K562 (cell line): ENCODE measurements around the gene CCNL2. TPM values are rescaled to one million over a fixed set of nuclear protein-coding genes. Genes with fewer than 3 reads are reported as not detected.

Experiments used
- ATAC-seq: fragments of 200-7000 bp; cut with Tn5 transposase; 3 replicates; pipeline ENCODE4 v1.9.1; 2020; ENCODE audit warnings: moderate library complexity
- BruUV-seq: library from RNA; stranded (reverse); fragments of 400-500 nt; replicated peaks from 2 replicates; lab custom pipeline; 2021; lab: Mats Ljungman, UMichigan
- CTCF ChIA-PET: fragments of 300-600 bp; formaldehyde crosslinking; extraction: SDS; loops from one replicate; lab custom pipeline; 2021; ENCODE audit warnings: low intra/inter-chr PET ratio; lab: Yijun Ruan, JAX
- POLR2A ChIA-PET: fragments of 300-600, 350-650 bp; sonication (Branson Sonifier 250); formaldehyde crosslinking; extraction: SDS; loops from one replicate; lab custom pipeline; 2021; ENCODE audit warnings: antibody characterized with exemption, inconsistent platforms; lab: Yijun Ruan, JAX
- DNase-seq, 4 experiments: peaks; one replicate each; pipeline versions ENCODE4 v3.0.0 to v3.0.0-alpha.2; 2011 to 2018; ENCODE audit warnings: low spot score in 3 of 4, mixed read lengths in 3 of 4; ENCODE audit errors: extremely low read depth in 1 of 4
- FAIRE-seq: peaks from 2 replicates; lab custom pipeline; 2011; peaks lifted over from hg19 to GRCh38; lab: Jason Lieb, UNC
- H2AFZ ChIP-seq: 2 replicates; pipeline ENCODE4 v1.6.0; 2011; ENCODE audit warnings: low read depth, low read length, control low read depth, inconsistent platforms
- H3K27ac ChIP-seq: fragments of 200-600 bp; 3 replicates; pipeline ENCODE4 v1.8.0; 2011; ENCODE audit warnings: low read depth, mild to moderate bottlenecking, control low read depth, inconsistent platforms, low read length, moderate library complexity, mixed read lengths; ENCODE audit errors: extremely low read depth
- H3K27me3 ChIP-seq, 2 experiments: fragments of 300-600 bp in 1 of 2; 2 replicates in 1 of 2; 3 replicates in 1 of 2; pipeline versions ENCODE4 v1.6.0 to v1.8.0; 2011; ENCODE audit warnings: inconsistent platforms in 2 of 2, low read length in 2 of 2, mild to moderate bottlenecking in 1 of 2, mixed read lengths in 1 of 2, moderate library complexity in 1 of 2; ENCODE audit not compliant: control insufficient read depth in 2 of 2, insufficient read depth in 2 of 2
- H3K36me3 ChIP-seq: fragments of 300-600 bp; 3 replicates; pipeline ENCODE4 v1.8.0; 2011; ENCODE audit warnings: mild to moderate bottlenecking, low read length, inconsistent platforms; ENCODE audit not compliant: control insufficient read depth, insufficient read depth
- H3K4me1 ChIP-seq, 2 experiments: fragments of 200-600 bp in 1 of 2; replicated peaks in 1 of 2; 2 replicates in 1 of 2; 3 replicates in 1 of 2; pipeline versions ENCODE4 v1.5.1 to v1.8.0; 2011; ENCODE audit warnings: inconsistent platforms in 2 of 2, low read length in 2 of 2, mild to moderate bottlenecking in 1 of 2, mixed read lengths in 1 of 2, moderate library complexity in 1 of 2; ENCODE audit not compliant: control insufficient read depth in 2 of 2, insufficient read depth in 2 of 2
- H3K4me2 ChIP-seq: 2 replicates; pipeline ENCODE4 v1.6.1; 2011; ENCODE audit warnings: low read length, control low read depth, inconsistent platforms, mixed read lengths; ENCODE audit not compliant: insufficient read depth
- H3K4me3 ChIP-seq: fragments of 200-600 bp; sonication (generic), shearing (Covaris generic); 2 replicates; pipeline ENCODE4 v1.5.1; 2016; ENCODE audit warnings: control low read depth, inconsistent platforms
- H3K79me2 ChIP-seq: fragments of 200-600 bp; 3 replicates; pipeline ENCODE4 v1.8.0; 2011; ENCODE audit warnings: low read length, inconsistent platforms; ENCODE audit not compliant: control insufficient read depth, insufficient read depth
- H3K9ac ChIP-seq, 2 experiments: 2 replicates each; pipeline versions ENCODE4 v1.6.0 to v1.6.1; 2011; ENCODE audit warnings: low read depth in 2 of 2, low read length in 2 of 2, control low read depth in 1 of 2, inconsistent platforms in 1 of 2, mild to moderate bottlenecking in 1 of 2, mixed read lengths in 1 of 2; ENCODE audit not compliant: insufficient read depth in 1 of 2
- H3K9me1 ChIP-seq: one replicate; pipeline ENCODE4 v1.6.0; 2011; ENCODE audit warnings: inconsistent platforms, mild to moderate bottlenecking, low read length, moderate library complexity; ENCODE audit not compliant: control insufficient read depth, insufficient read depth
- H3K9me3 ChIP-seq: replicated peaks from 2 replicates; pipeline ENCODE4 v1.5.1; 2011; ENCODE audit warnings: low read depth, low read length, inconsistent platforms; ENCODE audit not compliant: control insufficient read depth, insufficient read depth
- H4K20me1 ChIP-seq: replicated peaks from 2 replicates; pipeline ENCODE4 v1.6.1; 2011; ENCODE audit warnings: low read length, inconsistent platforms, mixed read lengths; ENCODE audit not compliant: control insufficient read depth, insufficient read depth
- CTCF ChIP-seq, 3 experiments: IDR thresholded peaks in 2 of 3; conservative IDR thresholded peaks in 1 of 3; 2 replicates each; pipeline ENCODE4 v1.5.1; 2011 to 2012; ENCODE audit warnings: low read length in 3 of 3, mild to moderate bottlenecking in 3 of 3, control low read depth in 2 of 3, improper control_type of control experiment in 1 of 3, inconsistent platforms in 1 of 3, low read depth in 1 of 3, mixed read lengths in 1 of 3, moderate library complexity in 1 of 3; ENCODE audit not compliant: insufficient read depth in 2 of 3
- FOSL1 ChIP-seq: fragments of 200-800 bp; sonication (Bioruptor generic); conservative IDR thresholded peaks from 2 replicates; pipeline ENCODE4 v1.6.1; 2016; ENCODE audit warnings: missing genetic modification characterization, missing compliant biosample characterization
- NR3C1 ChIP-seq: sonication (generic); formaldehyde crosslinking; IDR thresholded peaks from 2 replicates; pipeline ENCODE4 v1.8.1; 2022; ENCODE audit warnings: missing genetic modification reagents
- PBX2 ChIP-seq, 2 experiments: IDR thresholded peaks in 1 of 2; conservative IDR thresholded peaks in 1 of 2; 2 replicates each; pipeline ENCODE4 v1.6.1; 2016; ENCODE audit warnings: low read depth in 2 of 2, mild to moderate bottlenecking in 1 of 2, missing compliant biosample characterization in 1 of 2, missing genetic modification characterization in 1 of 2, moderate library complexity in 1 of 2
- RBFOX2 ChIP-seq: fragments of 200-400 bp; formaldehyde crosslinking; IDR thresholded peaks from 2 replicates; pipeline ENCODE4 v1.6.1; 2017; ENCODE audit warnings: low read depth, mild to moderate bottlenecking, low read length, moderate library complexity
- ZSCAN32 ChIP-seq: fragments of 450-650 bp; formaldehyde crosslinking; IDR thresholded peaks from 2 replicates; pipeline ENCODE4 v1.4.0; 2020; ENCODE audit warnings: mild to moderate bottlenecking, moderate library complexity
- WGBS: fragments of 100-300 bp; shearing (Covaris generic); methylation state at CpG from one replicate; pipeline ENCODE4 v1.1.6; 2016; ENCODE audit warnings: low coverage, mixed read lengths; ENCODE audit not compliant: insufficient coverage; ENCODE audit errors: missing lambda C conversion rate; 5-methylcytosine and 5-hydroxymethylcytosine counted together
- in situ Hi-C: fragments of 300-500 bp; cut with MboI; formaldehyde crosslinking; loops from 4 replicates; pipeline ENCODE4 v1.15.0; 2018; ENCODE audit warnings: inconsistent platforms, mixed read lengths
- intact Hi-C: fragments of 100-400 bp; cut with micrococcal nuclease; formaldehyde crosslinking; loops from 2 replicates; pipeline ENCODE4 v1.14.2; 2022
- polyA plus RNA-seq, 8 experiments: library from polyadenylated mRNA; depleted of rRNA in 4 of 8; stranded (reverse) in 5 of 8; unstranded in 3 of 8; fragments of >200 nt; fragmentation: Nextera tagmentation in 2 of 8; fragmentation: Illumina TruSeq in 1 of 8; extraction: Ambion mirVana in 2 of 8; extraction: Trizol in 1 of 8; gene quantifications; 2 replicates each; pipeline versions ENCODE4 v1.2.1 to v1.2.3, GENCODE V29; 2011 to 2014; ENCODE audit warnings: inconsistent platforms in 1 of 8, missing spikeins in 1 of 8
- total RNA-seq, 7 experiments: library from RNA; depleted of rRNA in 6 of 7; stranded (reverse); fragments of >200 nt in 6 of 7; fragmentation: Illumina TruSeq in 2 of 7; extraction: Trizol in 2 of 7; gene quantifications; 2 replicates each; pipeline versions ENCODE4 v1.2.1 to v1.2.3, GENCODE V29; 2011 to 2021; ENCODE audit warnings: low replicate concordance in 1 of 7

Gene CCNL2
- total and polyA plus RNA-seq, 9 of the 15 experiments (the other 6 are each of a cell fraction or from before 2014, with no cell fraction given), result 2.8 to 287 (median 94.5) TPM

- FAIRE-seq, result peak; percentile 26
- in situ Hi-C loops (no loop called here), intact Hi-C loops (no loop called here)
- H3K9ac ChIP-seq, result peak overlapping the region in 1 of 2 experiments; percentile 24; a peak in 2 of 4 replicates
- no peak overlapping the region for H3K27ac ChIP-seq
- POLR2A ChIA-PET, result interaction anchor here (0.6 to 1.0 kb wide), 4 partner anchors 14 to 311 kb away, joined by 3 to 4 read pairs (median 3); no protein-coding TSS in a partner anchor
- no peak overlapping the region for H2AFZ ChIP-seq
- H3K4me3 ChIP-seq, result no peak overlapping the region
- no peaks in the 10 kb centered on the region for H3K36me3 ChIP-seq
- H3K9me3 ChIP-seq, result no peaks in the 10 kb centered on the region
- H3K79me2 ChIP-seq, result no peaks in the 10 kb centered on the region; the same call in 2 of the 3 replicates
- WGBS, result 48% methylated on average over 11 of the region's 11 CpGs
- H3K27me3 ChIP-seq, result no peaks in the 10 kb centered on the region
- peak in 2 of 4 experiments; percentile 13 to 33 for DNase-seq
- H4K20me1 ChIP-seq, result no peaks in the 10 kb centered on the region
- no TSS peak for BruUV-seq
- H3K9me1 ChIP-seq, result no peaks in the 10 kb centered on the region
- peak in 1 of 3 experiments; percentile 12; a peak in 1 of 6 replicates for TF ChIP-seq CTCF (IDR thresholded peaks at IDR 0.05 in 2 of 3, conservative IDR thresholded peaks at IDR 0.05 in 1 of 3; ENCODE audit: insufficient read depth in 2 of 3, low read depth in 1 of 3, low read length in 3 of 3)
- TF ChIP-seq ZSCAN32 (CRISPR knock-in tag), result no peak
- TF ChIP-seq PBX2 (CRISPR knock-in tag; IDR thresholded peaks at IDR 0.05; ENCODE audit: low read depth), result no peak
- no peak for TF ChIP-seq PBX2 (tag; conservative IDR thresholded peaks at IDR 0.05; ENCODE audit: low read depth)
- TF ChIP-seq NR3C1, result 0 out of 2 replicates have a peak, but pooled peaks have one; percentile 43
- TF ChIP-seq FOSL1 (tag), result no peak
- TF ChIP-seq RBFOX2, result 0 out of 2 replicates have a peak, but pooled peaks have one; percentile 1
- H3K4me1 ChIP-seq, result peaks cover 31 to 93% of the 10 kb centered on the region in 2 experiments
- H3K4me2 ChIP-seq, result no peak overlapping the region
- no peak for ATAC-seq
- CTCF ChIA-PET, result no interaction called here
Measured at GRCh38 chr1:1437904-1438376, 38.8 kb upstream of the CCNL2 start.
